GM19397 (cell line): Measurements from ENCODE around the gene EBF4.
"Not testable (repeated sequence)": the region's sequence is repeated elsewhere in the genome, so short reads cannot be mapped to it uniquely, and the experiment has no call there.

Experiments
- ATAC-seq: cut with Tn5 transposase; IDR thresholded peaks from one replicate; pipeline ENCODE4 v1.9.1; 2021; ENCODE audit warnings: mild to moderate bottlenecking, moderate library complexity; ENCODE audit not compliant: unreplicated experiment

EBF4 gene

DNA sequence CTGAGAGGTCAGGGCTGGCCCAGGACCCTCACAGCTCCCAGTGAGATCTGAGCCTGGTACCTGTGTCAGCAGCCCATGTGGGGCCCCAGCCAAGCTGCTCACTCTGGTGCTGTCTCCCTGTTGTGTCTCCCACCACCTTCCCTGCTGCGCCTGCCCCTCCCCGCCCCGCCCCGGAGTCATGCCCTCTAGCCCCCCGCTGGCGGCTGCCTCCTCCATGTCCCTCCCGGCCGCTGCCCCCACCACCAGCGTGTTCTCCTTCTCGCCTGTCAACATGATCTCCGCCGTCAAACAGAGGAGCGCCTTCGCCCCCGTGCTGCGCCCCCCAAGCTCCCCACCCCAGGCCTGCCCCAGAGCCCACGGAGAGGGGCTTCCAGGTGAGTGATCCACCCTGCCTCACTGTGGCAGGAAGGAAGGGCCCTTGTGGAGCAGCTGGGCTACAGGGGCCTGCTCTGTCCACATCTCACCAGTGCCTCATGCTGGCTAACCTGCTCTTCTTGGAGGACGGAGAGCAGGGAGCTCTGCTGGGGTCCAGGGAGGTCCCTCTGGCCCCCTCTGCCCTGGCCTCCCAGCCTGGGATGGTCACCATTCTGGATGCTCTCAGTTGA is 63.0 kb downstream of the EBF4 start:
- no peak for ATAC-seq

DNA sequence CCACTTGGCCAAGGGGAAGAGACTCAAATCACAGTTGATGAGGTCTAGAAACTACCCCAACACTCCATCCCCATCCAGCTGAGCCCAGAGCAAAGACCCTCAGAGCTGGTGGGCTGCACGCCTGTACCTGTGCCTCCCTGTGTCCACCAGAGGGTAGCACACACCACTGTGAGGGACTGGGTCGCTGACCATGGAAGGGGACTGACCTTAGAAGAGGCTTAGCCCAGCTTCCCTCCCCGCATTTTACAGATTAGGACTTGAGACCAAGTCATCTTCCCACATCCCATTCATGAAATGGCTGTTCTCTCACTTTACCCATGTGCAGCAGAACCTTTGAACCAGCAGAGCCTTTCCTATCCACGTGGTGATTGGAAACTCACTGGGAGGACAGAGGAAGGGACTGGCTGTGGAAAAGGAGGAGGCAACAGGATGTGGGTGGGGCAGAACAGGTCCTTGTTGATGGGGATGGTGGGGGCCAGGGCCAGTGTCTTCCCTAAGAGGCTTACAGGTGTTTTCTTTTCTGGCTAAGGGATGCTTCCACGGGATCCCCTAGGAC is 63.6 kb downstream of the EBF4 start:
- no peak for ATAC-seq

DNA sequence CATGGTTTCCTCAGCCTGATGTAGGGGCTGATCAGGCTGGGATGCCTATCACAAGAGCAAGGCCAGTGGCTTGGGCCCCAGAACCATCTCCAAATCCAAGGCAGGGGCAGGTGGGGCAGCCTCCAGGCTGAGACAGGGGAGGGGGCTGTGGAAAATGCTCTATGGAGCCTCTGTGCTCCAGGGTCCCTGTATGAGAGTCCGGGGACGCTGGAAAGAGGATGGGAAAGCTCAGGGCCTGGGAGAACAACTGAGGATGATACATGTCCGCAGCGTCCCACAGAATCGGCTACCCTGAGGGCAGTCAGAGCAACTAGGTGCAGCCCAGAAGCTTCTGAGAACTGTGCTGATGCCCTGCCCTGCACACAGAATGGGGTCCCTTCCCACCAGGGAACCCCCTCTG is 64.4 kb downstream of the EBF4 start:
- no peak for ATAC-seq

DNA sequence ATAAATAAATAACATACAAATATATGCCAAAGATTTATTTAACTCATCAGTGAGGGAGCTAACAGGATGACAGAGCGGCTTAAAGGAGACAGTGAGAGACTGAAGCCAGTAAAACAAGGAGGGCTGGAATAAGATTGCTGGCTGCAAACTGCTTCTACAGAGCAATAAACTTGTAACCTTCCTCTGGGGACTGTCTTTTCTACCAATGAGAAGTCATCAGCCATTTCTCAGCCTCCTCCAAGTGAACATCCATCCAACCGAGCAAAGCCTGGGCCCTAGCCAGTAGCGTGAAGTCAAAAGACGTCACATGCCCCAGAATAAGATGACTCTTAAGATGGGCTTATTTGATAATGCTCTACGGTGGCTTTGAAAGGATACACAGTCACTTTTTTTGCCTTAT is 65.4 kb downstream of the EBF4 start:
- ATAC-seq = no peak

DNA sequence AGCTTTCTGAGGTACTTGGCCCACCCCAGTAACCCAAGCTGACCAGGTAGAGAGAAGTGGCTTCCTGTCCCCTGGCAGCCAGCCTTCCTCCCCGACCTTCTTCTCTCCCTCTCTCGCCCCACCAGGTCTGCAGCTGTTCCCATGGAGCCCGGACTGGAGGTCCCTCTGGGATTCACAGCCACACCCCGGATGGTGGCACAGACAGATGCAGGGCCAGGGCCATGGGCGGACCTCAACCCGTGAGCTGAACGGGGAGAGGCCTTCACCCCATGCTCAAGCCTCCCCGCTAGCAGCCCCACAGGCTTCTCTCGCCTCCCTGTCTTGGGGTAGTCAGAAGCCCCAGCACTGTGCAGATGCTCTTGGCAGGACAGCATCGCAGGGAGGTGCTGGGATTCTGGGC is 66.6 kb downstream of the EBF4 start:
- ATAC-seq = no peak

DNA sequence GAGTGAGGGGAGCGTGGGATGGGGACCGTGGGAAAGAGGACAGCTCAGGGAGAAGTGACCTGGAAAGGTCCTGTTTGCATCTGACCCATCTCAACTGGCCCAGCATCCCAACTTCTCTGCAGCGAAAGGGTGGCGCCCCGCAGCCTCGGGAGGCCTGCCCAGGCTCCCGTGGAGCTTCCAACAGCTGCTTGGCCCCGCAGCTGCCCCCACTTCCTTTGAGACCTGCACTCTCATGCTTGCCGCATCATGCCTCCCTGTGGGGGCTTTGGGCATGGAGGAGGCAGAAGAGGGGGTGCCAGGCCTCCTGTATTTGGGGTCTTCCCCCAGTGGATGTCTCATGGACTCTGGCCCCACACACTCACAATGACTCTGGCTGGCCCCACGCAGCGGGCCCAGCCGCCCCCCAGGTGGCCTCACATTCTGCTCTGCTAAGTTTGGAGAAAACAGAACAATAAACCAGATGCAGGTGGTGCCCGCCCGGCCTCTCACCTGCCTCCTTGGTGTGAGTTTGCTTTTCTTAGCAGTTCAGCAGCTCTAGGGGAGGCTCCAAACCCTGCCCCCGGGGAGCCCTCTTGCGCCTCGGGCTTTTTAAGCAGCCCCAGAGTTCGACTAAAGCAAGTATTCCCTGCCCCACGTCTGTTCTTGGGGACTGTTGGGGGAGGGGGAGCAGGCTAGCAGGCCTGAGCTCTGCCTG is 67.2 kb downstream of the EBF4 start:
- no peak for ATAC-seq

DNA sequence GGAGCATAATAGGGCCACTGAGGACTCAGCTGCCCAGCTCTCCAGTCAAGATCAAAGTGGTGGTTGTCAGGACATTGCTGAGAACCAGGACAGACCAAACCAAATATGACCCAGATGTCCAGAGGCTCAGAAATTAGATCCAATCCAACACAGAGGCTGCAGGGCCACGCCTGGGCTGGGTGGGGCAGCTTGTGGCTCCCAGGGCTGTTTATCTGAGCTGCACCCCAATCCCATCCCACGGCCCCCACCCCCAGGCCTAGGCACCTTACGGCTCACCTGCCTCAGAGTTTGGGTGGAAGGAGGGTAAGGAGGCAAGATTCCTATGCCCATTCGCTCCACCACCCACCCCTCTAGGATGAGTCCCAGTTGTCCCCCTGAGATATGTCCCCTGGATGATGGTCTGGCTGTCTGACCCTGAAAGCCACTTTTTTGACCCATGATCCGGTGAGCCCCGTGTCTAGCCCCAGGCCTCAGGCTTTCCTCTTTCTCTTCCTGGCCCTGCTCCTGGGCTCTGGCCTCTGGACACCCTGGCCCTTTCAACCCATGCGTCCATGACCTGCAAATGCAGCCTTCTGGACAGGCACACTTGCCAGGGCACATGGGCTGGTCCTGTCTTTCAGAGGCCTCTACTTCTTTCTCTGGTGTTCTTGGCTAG is 67.8 kb downstream of the EBF4 start:
- no peak for ATAC-seq

DNA sequence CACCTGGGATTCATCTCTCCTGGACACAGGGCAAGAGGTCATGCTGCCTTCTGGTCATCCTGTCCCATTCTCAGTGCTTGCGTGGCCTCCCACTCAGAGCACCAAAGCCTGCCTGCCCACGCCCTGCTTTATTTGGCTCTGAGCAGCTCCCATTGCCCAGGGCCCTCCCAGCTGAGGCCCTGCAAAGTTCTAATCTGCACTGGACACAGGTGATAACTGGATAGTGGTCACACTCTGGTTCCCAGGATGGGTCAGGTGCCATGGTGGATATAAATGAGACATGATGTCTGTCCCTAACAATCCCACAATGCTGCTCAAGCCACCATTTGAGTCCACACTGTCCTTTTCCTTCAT is 68.3 kb downstream of the EBF4 start:
- ATAC-seq = no peak

DNA sequence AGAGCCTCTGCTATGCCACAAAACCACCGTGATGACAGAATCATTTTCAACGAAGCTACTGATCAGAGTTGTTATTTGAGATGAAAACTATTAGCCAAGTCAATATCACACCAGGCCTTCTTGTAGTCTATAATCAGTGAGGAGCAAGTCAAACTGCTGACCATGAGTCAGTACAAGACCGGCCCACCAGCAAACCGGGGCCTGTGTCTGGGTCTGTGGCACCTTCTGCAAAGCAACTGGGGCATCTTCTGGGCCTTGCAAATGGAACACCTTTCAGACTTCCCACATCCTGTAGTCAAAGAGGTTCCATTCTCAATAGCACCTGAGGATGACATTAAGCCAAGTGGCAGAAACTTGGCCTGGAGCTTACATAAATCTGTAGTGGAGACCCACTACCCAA is 69.3 kb downstream of the EBF4 start:
- no peak for ATAC-seq

DNA sequence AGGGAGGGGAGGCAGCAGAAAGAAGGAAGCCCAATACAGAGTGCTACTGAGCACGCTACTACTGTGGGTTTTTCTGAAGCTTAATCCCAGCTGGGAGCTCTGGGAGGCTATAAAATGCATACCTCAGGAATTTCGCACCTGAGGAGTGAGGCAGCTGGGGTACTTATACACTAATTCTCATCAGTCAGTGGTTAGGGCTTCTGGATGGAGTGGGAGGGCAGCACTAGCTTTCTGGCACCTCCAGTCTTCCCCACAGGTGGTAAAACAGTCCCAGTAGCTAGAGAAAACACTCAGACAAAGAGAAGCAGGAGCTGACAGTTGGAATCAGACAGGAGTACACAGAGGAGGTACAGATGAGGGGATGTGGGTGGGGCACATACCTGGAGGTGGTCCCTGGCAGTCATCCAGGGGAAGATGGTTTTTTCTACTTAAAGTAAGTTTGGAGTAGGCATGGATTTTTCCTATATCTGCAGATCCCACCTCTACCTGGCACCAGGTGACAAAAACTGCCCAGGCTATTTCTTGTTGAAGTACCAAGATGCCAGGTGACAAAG is 70.1 kb downstream of the EBF4 start:
- ATAC-seq = no peak

DNA sequence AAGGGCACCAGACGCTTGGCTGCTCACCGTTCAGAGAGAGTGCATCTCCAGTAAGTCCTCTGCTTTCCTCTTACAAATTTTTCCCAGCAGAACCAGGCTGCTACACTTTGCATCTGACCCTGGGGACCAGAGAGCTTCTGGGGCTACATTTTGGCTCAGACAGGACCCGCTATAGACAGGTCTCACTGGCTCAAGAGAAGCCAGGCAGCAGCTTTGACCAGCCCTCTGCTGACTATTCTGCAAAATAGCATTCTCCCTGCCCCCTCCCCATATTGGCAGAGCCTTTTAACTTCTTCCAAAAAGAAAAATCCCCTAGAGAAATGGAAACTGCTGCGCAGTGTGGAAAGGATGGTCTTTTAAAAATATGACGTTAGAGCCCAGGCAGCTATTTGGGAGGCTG is 70.6 kb downstream of the EBF4 start:
- no peak for ATAC-seq

DNA sequence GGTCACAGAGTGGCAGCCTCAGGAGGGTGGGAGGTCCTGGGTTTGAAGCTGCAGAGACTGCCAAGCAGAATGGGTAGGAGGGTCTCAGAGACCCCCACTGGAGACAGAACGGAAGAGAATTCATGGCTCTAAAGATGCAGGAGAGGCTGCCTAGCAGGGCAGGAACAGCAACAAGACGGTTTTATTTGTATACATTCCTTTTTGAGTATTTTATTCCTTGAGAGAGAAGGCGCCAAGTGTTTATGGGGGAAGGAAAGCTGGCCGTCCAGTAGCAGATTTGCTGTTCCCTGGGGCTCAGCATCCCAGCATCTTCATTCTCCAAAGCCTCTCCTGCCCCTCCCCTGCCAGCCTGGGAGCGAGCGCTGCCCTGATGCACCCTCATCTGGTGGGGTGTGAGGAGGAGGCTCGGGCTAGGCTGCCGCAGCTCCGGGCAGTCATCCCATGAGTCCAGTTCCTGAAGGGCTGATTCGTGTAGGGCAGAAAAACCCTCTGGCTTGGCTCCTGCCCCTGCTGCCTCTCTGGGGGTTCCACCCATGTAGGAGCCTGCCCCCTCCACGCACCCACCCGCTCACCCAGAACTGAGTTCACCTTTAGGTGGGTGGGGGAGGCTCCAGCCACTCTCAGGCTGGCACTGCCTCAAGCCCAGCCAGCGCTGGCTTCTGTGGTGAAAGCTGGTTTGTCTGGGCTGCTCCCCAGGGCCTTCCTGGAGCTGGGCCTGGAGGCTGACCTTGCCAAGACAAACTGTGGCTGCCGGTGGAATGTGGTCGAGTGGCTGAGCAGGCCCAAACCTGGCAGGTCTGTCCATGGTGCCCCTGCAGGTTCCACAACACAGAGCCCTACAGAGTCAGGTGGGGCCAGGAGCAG is 75.4 kb downstream of the EBF4 start:
- ATAC-seq = no peak

DNA sequence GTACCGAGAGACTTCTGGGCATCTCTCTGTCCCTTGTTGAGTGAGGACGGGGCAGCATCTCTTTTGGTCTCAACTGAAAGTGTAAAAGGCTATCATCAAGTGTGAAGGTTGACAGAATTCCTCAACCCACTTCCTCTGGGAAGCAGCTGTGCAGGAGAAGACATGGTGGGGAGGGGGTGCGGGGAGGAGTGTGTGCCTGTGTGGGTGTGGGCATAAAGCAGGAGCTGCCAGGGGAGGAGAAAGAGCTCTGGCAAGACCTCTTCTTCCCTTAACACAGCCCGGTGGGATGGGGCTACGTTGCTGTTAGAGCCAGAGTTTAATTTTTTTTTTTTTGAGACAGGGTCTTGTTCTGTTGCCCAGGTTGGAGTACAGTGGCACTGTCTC is 76.0 kb downstream of the EBF4 start:
- no peak for ATAC-seq

DNA sequence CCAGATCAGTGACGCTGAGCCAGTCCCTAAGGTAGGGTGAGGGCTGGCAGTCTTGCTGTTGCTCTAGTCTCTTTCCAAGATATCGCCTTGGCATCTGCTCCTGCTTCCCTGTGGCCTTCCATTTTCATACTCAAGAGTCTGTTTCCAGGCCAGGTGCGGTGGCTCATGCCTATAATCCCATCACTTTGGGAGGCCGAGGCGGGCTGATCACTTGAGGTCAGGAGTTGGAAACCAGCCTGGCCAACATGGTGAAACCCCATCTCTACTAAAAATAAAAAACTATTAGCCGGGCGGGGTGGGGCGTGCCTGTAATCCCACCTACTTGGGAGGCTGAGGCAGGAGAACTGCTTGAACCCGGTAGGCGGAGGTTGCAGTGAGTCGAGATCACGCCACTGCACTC is 77.5 kb downstream of the EBF4 start:
- not testable (repeated sequence) for ATAC-seq

DNA sequence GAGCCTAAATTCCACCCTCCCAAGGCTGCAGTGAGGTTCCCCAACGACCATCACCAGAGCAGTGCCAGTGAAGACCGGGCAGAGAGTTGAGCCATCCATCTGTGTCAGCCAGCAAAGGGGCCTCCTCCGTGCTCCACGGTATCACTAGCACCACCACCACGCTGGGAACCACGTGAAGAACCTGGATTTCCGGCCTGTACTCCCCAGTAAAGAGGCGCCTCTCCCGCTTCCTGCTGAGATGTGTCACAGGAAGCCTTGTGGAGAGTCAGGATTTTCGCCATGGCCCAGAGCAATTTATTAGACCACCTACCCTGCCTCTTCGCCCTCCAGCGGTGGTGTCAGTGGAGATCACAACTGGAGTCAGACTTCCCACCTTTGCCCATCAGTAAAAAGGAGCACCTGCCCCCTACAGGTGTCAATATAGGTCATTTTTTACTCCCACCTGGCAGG is 79.1 kb downstream of the EBF4 start:
- no peak for ATAC-seq

DNA sequence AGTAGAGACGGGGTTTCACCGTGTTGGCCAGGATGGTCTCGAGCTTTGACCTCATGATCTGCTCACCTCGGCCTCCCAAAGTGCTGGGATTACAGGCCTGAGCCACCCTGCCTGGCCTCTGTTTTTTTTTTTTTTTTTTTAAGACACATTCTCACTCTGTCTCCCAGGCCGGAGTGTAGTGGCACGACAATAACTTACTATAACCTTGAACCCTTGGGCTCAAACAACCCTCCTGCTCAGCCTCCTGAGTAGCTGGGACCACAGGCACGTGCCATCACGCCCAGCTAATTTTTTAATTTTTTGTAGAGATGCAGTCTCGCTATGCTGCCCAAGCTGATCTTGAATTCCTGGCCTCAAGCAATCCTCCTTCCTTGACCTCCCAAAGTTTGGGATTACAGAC is 81.2 kb downstream of the EBF4 start:
- no peak for ATAC-seq

DNA sequence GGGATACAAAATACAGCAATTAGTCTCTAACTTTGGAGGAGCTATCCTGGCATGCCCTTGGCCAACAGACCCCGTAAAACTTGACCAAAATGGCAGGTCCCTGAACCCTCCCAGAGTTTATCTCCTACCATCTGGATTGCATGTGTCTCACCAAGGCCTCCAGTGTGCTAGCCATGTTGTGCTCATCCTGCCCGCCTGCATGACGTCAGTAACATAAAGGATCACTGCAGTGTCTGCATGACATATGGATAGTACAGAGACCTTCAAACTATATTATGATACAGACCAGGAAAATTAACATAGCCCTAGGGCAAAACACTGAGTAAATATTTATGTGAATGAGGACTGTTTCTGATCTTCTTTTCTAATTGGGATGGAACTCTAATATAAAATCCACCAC is 82.6 kb downstream of the EBF4 start:
- no peak for ATAC-seq

DNA sequence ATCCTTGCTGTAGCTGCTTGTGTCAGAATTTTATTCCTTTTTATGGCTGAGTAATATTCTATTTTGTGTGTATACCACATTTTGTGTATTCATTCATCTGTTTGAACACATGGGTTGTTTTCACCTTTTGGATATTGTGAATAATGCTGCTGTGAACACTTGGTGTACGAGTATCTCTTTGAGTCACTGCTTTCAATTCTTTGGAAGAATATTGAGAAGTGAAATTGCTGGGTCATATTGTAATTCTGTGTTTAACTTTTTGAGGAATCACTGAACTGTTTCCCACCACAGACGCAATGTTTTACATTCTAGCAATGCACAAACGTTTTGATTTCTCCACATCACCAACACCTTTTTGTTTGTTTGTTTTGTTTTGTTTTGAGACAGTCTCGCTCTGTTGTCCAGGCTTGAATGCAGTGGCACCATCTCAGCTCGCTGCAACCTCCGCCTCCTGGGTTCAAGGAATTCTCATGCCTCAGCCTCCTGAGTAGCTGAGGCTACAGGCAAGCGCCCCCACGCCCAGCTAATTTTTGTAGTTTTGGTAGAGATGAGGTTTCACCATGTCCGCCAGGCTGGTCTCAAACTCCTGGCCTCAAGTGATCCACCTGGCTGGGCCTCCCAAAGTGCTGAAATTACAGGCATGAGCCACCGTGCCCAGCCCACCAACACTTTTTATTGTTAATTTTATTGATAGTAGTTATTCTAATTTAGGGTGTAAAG is 86.2 kb downstream of the EBF4 start:
- ATAC-seq = no peak

DNA sequence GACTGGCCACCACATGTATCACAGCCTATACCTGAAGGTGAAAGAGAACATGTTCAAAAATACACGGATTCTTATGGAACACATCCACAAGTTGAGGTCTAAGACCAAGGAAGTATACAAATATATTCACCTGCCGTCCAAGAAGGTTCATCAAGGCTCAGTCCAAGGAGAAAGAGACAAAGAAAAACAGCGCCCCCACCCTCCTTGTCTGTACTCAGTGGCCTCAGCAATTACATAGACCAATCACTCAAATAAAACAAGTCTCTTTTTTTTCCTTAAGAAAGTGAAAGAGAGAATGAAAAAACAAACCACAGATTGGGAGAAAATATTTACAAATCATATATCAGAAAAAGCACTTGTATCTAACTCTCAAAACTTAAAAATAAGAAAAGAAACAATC is 88.4 kb downstream of the EBF4 start:
- ATAC-seq = no peak

DNA sequence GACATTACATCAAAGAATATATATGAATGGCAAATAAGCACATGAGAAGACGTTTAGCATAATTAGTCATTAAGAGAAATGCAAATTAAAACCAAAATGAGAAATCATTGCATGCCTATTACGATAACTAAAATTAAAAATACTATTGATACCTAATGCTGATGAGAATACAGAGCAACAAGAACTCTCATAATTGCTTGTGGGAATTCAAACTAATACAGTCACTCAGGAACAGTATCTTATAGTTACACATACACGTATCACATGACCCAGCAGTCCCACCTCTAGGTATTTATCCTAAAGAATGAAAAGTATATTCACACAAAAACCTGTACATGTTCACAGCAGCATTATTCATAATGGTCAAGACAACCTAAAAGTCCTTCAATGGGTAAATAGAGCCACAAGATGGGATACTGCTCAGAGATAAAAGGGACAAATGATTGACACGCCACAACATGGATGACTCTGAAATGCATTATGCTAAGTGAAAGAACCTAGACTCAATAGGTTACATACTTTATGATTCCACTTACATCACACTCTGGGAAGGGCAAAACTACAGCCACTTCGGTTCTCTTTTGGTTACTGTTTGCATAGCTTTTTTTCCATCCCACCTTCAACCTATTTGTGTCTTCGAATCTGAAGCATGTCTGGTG is 91.5 kb downstream of the EBF4 start:
- no peak for ATAC-seq
